ENCODE data around the gene SLC25A27.

- TF ChIP-seq POLR2A (IDR thresholded peaks at IDR 0.05; ENCODE audit: low read length) (no peak), HMGXB4 (CRISPR knock-in tag; IDR thresholded peaks at IDR 0.05; ENCODE audit: borderline replicate concordance) (no peak), KDM1A (IDR thresholded peaks at IDR 0.05; ENCODE audit: low read depth) (no peak), CTCF (IDR thresholded peaks at IDR 0.05) (no peak), MYC (IDR thresholded peaks at IDR 0.05; ENCODE audit: borderline replicate concordance, low read length) (no peak), GATA3 (IDR thresholded peaks at IDR 0.05; ENCODE audit: borderline replicate concordance) (no peak), NFE2L2 (conservative IDR thresholded peaks at IDR 0.05; ENCODE audit: low read length) (no peak), REST (IDR thresholded peaks at IDR 0.05) (no peak)
Observed at GRCh38 chr6:46635462-46635861, 17.3 kb upstream of the SLC25A27 start.
